Endothelial cell (in vitro differentiated cells): ENCODE data around the gene RILPL1. TPM values are rescaled to one million over a fixed set of nuclear protein-coding genes. Genes with fewer than 3 reads are reported as not detected.
"Not testable (repeated sequence)": the region's sequence is repeated elsewhere in the genome, so short reads cannot be mapped to it uniquely, and the experiment has no call there.

Experiments
- DNase-seq: peaks from one replicate; pipeline ENCODE4 v3.0.0; 2021; ENCODE audit warnings: low spot score
- H3K27ac Mint-ChIP-seq: one replicate; pipeline ENCODE4 v1.8.0; 2021; ENCODE audit warnings: mixed read lengths, inconsistent platforms; ENCODE audit not compliant: unreplicated experiment
- H3K27me3 Mint-ChIP-seq: one replicate; pipeline ENCODE4 v1.8.0; 2021; ENCODE audit warnings: mild to moderate bottlenecking, moderate library complexity, mixed read lengths, inconsistent platforms; ENCODE audit not compliant: unreplicated experiment
- H3K36me3 Mint-ChIP-seq: one replicate; pipeline ENCODE4 v1.8.0; 2021; ENCODE audit warnings: mild to moderate bottlenecking, low read depth, mixed read lengths, inconsistent platforms; ENCODE audit not compliant: unreplicated experiment
- H3K4me1 Mint-ChIP-seq: one replicate; pipeline ENCODE4 v1.8.0; 2021; ENCODE audit warnings: mild to moderate bottlenecking, mixed read lengths, inconsistent platforms; ENCODE audit not compliant: unreplicated experiment
- H3K4me3 Mint-ChIP-seq: one replicate; pipeline ENCODE4 v1.8.0; 2021; ENCODE audit warnings: mild to moderate bottlenecking, mixed read lengths, inconsistent platforms; ENCODE audit not compliant: unreplicated experiment
- H3K9me3 Mint-ChIP-seq: one replicate; pipeline ENCODE4 v1.8.0; 2021; ENCODE audit warnings: mixed read lengths, inconsistent platforms; ENCODE audit not compliant: unreplicated experiment
- total RNA-seq: library from RNA; stranded (reverse); fragmentation: NEBNext Ultra II Directional; extraction: Animal tissue kit (Norgen Biotek cat#: 25700); gene quantifications from one replicate; pipeline ENCODE4 v1.2.1, GENCODE V29; 2021; ENCODE audit not compliant: unreplicated experiment
- TF ChIP-seq, protein P1 (sequence below): fragments of 200-600 bp; sonication (generic); IDR thresholded peaks from one replicate; pipeline ENCODE4 v1.5.0; 2021; ENCODE audit warnings: antibody characterized with exemption; ENCODE audit not compliant: unreplicated experiment

RILPL1 gene
- total RNA-seq, 1 donor from 2014 or later: 19.8 TPM

DNA sequence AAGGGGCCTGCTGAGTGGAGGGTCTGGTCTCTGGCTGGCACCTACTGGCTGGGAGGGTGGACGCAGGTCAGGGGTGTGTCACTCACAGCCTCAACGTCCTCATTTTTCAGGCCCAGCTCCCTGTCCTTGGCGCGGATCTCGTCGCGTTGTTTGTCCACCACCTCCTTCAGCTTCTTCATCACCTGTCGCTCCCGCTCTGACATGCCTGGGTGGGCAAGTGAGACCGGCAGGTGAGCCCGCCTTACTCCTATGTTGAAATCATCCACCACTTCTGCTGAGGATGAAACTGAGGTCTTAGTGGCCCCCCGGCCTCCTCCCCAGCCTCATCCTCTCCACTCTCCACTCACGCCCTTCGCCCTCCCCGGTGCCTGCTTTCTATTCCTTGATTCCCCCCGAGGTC lies 34.2 kb downstream of the RILPL1 start:
- Mint-ChIP-seq H3K4me1 (no peaks in the 10 kb centered on the region), H3K4me3 (peak overlapping the region; percentile 42), H3K27ac (no peak overlapping the region), H3K27me3 (peaks cover 7% of the 10 kb centered on the region), H3K9me3 (no peaks in the 10 kb centered on the region), H3K36me3 (peaks cover 30% of the 10 kb centered on the region)
- no peak for DNase-seq
- TF ChIP-seq, protein P1, sequence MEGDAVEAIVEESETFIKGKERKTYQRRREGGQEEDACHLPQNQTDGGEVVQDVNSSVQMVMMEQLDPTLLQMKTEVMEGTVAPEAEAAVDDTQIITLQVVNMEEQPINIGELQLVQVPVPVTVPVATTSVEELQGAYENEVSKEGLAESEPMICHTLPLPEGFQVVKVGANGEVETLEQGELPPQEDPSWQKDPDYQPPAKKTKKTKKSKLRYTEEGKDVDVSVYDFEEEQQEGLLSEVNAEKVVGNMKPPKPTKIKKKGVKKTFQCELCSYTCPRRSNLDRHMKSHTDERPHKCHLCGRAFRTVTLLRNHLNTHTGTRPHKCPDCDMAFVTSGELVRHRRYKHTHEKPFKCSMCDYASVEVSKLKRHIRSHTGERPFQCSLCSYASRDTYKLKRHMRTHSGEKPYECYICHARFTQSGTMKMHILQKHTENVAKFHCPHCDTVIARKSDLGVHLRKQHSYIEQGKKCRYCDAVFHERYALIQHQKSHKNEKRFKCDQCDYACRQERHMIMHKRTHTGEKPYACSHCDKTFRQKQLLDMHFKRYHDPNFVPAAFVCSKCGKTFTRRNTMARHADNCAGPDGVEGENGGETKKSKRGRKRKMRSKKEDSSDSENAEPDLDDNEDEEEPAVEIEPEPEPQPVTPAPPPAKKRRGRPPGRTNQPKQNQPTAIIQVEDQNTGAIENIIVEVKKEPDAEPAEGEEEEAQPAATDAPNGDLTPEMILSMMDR: no peak

DNA sequence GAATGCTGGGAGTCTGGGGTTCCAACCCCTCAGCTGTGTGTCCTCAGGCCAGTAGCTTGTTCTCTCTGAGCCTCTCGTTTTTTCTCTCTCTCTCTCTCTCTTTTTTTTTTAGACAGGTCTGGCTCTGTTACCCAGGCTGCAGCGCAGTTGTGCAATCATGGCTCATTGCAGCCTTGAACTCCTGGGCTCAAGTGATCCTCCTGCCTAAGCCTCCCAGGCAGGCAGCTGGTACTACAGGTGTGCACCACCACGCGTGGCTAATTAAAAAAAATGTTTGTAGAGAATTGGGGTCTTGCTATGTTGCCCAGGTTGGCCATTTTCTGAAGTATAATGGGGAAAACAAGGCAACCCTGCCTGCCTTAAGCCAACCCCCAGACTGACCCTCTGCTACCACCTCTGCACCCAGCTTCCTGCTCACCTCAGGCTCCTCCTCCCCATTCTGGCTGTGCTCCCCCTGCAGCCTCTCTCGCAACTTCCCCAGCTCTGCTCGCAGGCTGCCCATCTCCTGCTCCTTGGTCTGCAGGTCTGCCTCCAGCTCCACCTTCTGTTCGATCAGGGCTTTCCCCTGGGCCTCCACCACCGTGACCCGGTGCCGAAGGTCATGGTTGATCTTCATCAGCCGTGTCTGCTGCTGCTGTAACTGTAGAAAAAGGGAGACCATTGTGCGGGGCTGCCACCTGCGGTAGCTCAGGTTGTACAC lies 35.2 kb downstream of the RILPL1 start:
- TF ChIP-seq, protein P1: no peak
- Mint-ChIP-seq H3K27me3 (peaks cover 9% of the 10 kb centered on the region), H3K9me3 (no peaks in the 10 kb centered on the region), H3K4me3 (peak overlapping the region; percentile 73), H3K4me1 (no peaks in the 10 kb centered on the region), H3K27ac (no peak overlapping the region), H3K36me3 (peaks cover 31% of the 10 kb centered on the region)
- no peak for DNase-seq

DNA sequence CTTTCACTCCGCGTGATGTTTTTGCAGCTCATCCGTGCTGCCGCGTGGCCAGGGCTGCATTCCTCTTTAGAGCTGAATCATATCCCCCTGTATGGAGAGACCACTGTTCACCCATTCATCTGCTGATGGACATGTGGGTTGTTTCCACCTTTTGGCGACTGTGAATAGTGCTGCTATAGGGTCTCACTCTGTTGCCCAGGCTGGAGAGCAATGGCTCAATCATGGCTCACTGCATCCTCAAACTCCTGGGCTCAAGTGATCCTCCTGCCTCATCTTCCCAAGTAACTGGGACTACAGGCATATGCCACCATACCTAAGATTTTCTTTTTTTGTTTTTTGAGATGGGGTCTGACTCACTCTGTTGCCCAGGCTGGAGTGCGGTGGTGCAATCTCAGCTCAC lies 36.5 kb downstream of the RILPL1 start:
- peaks cover 32% of the 10 kb centered on the region for H3K36me3 Mint-ChIP-seq
- peaks cover 9% of the 10 kb centered on the region for H3K27me3 Mint-ChIP-seq
- no peaks in the 10 kb centered on the region for H3K4me1 Mint-ChIP-seq
- H3K4me3 Mint-ChIP-seq: peak overlapping the region; percentile 43
- H3K27ac Mint-ChIP-seq: no peak overlapping the region
- TF ChIP-seq, protein P1: no peak
- no peaks in the 10 kb centered on the region for H3K9me3 Mint-ChIP-seq
- no peak for DNase-seq

DNA sequence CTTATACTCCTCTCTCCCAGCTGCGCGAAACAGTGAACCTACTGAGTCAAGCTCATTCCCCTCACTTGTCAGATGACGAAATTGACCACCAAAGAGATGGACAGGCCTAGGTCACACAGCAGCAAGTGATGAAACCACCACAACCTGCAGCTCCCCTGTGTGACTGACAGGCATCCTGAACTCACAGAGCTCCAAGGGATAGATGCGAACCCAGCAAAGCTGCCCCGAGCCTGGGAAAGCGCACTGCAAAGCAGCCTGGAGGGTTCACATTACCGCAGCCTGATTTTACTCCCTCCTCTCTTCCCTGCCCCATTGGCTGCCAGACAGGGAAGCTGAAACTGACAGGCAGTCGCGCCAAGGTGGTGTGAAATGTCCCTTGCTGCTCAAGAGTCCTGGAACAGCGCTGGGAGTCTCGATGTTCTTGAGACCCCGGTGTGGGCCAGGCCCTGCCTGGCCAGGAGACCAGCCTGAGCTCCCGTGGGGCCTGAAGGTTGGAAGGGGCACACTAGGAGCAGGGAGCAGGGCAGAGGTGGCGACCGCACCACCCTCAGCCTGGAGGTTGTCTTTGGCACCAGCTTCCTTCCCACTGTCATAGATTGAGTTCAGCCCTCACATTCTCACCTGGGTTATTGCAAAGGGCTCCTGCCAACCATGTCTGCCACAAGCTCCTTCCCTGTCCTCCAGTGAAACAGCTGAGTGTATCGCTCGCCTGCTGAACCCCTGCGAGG lies 39.2 kb downstream of the RILPL1 start:
- TF ChIP-seq, protein P1: no peak
- Mint-ChIP-seq H3K27me3 (peaks cover 9% of the 10 kb centered on the region), H3K36me3 (peaks cover 28% of the 10 kb centered on the region), H3K9me3 (no peaks in the 10 kb centered on the region), H3K4me1 (no peaks in the 10 kb centered on the region), H3K27ac (no peak overlapping the region), H3K4me3 (peak overlapping the region; percentile 2)
- no peak for DNase-seq

DNA sequence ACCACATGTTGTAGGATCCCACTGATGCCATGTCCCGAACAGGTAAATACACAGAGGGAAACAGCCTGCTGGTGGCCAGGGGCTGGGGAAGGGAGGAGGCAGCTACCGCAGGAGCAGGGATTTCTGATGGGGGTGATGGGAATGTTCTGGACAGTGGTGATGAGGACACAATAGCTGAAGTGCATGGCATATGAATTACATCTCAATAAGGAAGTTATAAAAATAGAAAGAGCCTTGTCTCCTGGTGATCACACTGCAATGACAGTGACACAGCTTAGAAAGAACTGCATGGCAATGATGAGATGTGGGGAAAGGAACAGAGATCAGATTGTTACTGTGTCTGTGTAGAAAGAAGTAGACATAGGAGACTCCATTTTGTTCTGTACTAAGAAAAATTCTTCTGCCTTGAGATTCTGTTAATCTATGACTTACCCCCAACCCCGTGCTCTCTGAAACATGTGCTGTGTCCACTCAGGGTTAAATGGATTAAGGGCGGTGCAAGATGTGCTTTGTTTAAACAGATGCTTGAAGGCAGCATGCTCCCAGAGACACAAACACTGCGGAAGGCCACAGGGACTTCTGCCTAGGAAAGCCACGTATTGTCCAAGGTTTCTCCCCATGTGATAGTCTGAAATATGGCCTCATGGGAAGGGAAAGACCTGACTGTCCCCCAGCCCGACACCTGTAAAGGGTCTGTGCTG lies 41.0 kb downstream of the RILPL1 start:
- H3K36me3 Mint-ChIP-seq: peaks cover 14% of the 10 kb centered on the region

More for the DNA sequence above, 41.0 kb downstream of the RILPL1 start:
- H3K4me1 Mint-ChIP-seq, DNase-seq, H3K9me3 Mint-ChIP-seq, H3K27me3 Mint-ChIP-seq, H3K27ac Mint-ChIP-seq, H3K4me3 Mint-ChIP-seq: not testable (repeated sequence)
